A673 (cell line): Measurements from ENCODE around the gene BFAR. TPM values are rescaled to one million over a fixed set of nuclear protein-coding genes. Genes with fewer than 3 reads are reported as not detected.

ENCODE experiments used
- BruUV-seq: library from RNA; stranded (reverse); fragments of 400-500 nt; replicated peaks from 2 replicates; lab custom pipeline; 2021; lab: Mats Ljungman, UMichigan
- CTCF ChIA-PET: fragments of 300-600 bp; sonication (Branson Sonifier 250); formaldehyde crosslinking; loops from one replicate; lab custom pipeline; 2022; ENCODE audit warnings: antibody characterized with exemption; lab: Charles Lee
- POLR2A ChIA-PET: fragments of 300-600 bp; sonication (Branson Sonifier 250); formaldehyde crosslinking; loops from one replicate; lab custom pipeline; 2022; ENCODE audit warnings: antibody characterized with exemption; ENCODE audit not compliant: low non-redundant PET; lab: Charles Lee
- DNase-seq: peaks from one replicate; pipeline ENCODE4 v3.0.0-alpha.2; 2015; ENCODE audit warnings: low spot score
- H3K27ac ChIP-seq: fragments of 200-600 bp; sonication (generic); 2 replicates; pipeline ENCODE4 v1.5.1; 2016; ENCODE audit warnings: mixed run types, low read depth, mild to moderate bottlenecking, mixed read lengths, antibody characterized with exemption, low read length; ENCODE audit not compliant: poor library complexity, severe bottlenecking
- H3K27me3 ChIP-seq: fragments of 200-600 bp; sonication (generic); replicated peaks from 2 replicates; pipeline ENCODE4 v1.6.1; 2017; ENCODE audit warnings: mixed run types, low read depth, mild to moderate bottlenecking, mixed read lengths, antibody characterized with exemption, low read length; ENCODE audit not compliant: insufficient read depth, poor library complexity
- H3K36me3 ChIP-seq: fragments of 200-600 bp; sonication (generic); 2 replicates; pipeline ENCODE4 v1.6.1; 2016; ENCODE audit warnings: mixed run types, mild to moderate bottlenecking, mixed read lengths, antibody characterized with exemption, low read length; ENCODE audit not compliant: insufficient read depth, poor library complexity, severe bottlenecking
- H3K4me1 ChIP-seq: fragments of 200-600 bp; sonication (generic); 2 replicates; pipeline ENCODE4 v1.6.1; 2017; ENCODE audit warnings: mixed run types, mild to moderate bottlenecking, mixed read lengths, antibody characterized with exemption, low read length; ENCODE audit not compliant: insufficient read depth, poor library complexity, severe bottlenecking
- H3K4me3 ChIP-seq: fragments of 200-600 bp; sonication (generic); 2 replicates; pipeline ENCODE4 v1.5.1; 2016; ENCODE audit warnings: low read depth, mixed run types, mild to moderate bottlenecking, mixed read lengths, low read length; ENCODE audit not compliant: poor library complexity, severe bottlenecking
- H3K9me3 ChIP-seq: fragments of 200-600 bp; sonication (generic); 2 replicates; pipeline ENCODE4 v1.6.1; 2016; ENCODE audit warnings: mixed run types, low read depth, mild to moderate bottlenecking, mixed read lengths, antibody characterized with exemption, low read length; ENCODE audit not compliant: poor library complexity, severe bottlenecking
- CTCF ChIP-seq: fragments of 300-800, 200-600 bp; sonication (generic); conservative IDR thresholded peaks from 2 replicates; pipeline ENCODE4 v1.5.1; 2017; ENCODE audit warnings: low read depth, mild to moderate bottlenecking, antibody characterized with exemption, low read length, moderate library complexity, mixed read lengths
- EZH2 ChIP-seq: fragments of 200-600 bp; sonication (generic); IDR thresholded peaks from 2 replicates; pipeline ENCODE4 v1.6.1; 2017; ENCODE audit warnings: borderline replicate concordance, low read depth, mild to moderate bottlenecking, mixed read lengths, antibody characterized with exemption, low read length; ENCODE audit not compliant: poor library complexity, severe bottlenecking
- intact Hi-C: fragments of 100-400 bp; cut with micrococcal nuclease; formaldehyde crosslinking; loops from one replicate; pipeline ENCODE4 v1.10.0; 2022; ENCODE audit not compliant: unreplicated experiment
- total RNA-seq: library from RNA; stranded (reverse); gene quantifications from 2 replicates; pipeline ENCODE4 v1.2.3, GENCODE V29; 2021

BFAR gene
- total RNA-seq, 1 experiment from 2014 or later, result 58.5 TPM

GRCh38 chr16:14608111-14608566 is 24.6 kb upstream of the BFAR start:
- POLR2A ChIA-PET, result no interaction called here

DNA sequence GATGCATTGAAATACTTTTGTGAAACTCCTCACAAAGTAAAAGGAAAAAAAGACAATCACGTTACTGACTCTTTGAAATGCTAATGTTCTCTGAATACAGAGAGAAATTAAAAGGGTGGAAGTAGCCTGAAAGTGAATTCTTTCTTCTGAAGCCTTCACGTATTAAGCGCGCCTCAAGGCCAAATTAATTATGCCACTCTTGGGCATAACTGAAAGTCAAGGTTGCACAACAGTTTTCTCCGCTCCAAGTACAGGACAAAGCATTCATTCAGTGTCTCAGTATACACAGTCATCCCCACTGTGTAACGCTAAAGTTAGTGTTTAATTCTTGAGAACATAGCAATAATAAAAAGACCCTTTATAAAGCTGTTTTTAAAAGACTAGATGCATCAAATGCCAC is 24.1 kb upstream of the BFAR start:
- intact Hi-C loops, result no loop called here
- peak overlapping the region; percentile 49 for H3K27ac ChIP-seq
- no TSS peak for BruUV-seq
- H3K9me3 ChIP-seq, result no peaks in the 10 kb centered on the region
- CTCF ChIA-PET, result no interaction called here
- POLR2A ChIA-PET, result no interaction called here
- TF ChIP-seq EZH2 (no peak), CTCF (no peak)
- H3K4me1 ChIP-seq, result peaks cover 14% of the 10 kb centered on the region
- peak; percentile 35 for DNase-seq
- no peaks in the 10 kb centered on the region for H3K27me3 ChIP-seq
- H3K36me3 ChIP-seq, result peaks cover 72% of the 10 kb centered on the region
- H3K4me3 ChIP-seq, result no peak overlapping the region

More at GRCh38 chr16:14608111-14608566, 24.6 kb upstream of the BFAR start:
- DNase-seq, result no peak
- Histone ChIP-seq H3K4me3 (no peak overlapping the region), H3K27me3 (no peaks in the 10 kb centered on the region), H3K9me3 (no peaks in the 10 kb centered on the region), H3K36me3 (peaks cover 70% of the 10 kb centered on the region), H3K4me1 (peaks cover 14% of the 10 kb centered on the region), H3K27ac (peak overlapping the region; percentile 49)
- CTCF ChIA-PET, result no interaction called here
- intact Hi-C loops, result no loop called here
- BruUV-seq, result no TSS peak
- TF ChIP-seq CTCF (no peak), EZH2 (no peak)

GRCh38 chr16:14609716-14610115 is 23.0 kb upstream of the BFAR start:
- intact Hi-C loops, result no loop called here
- Histone ChIP-seq H3K4me3 (no peak overlapping the region), H3K27me3 (no peaks in the 10 kb centered on the region), H3K4me1 (peaks cover 14% of the 10 kb centered on the region), H3K36me3 (peaks cover 70% of the 10 kb centered on the region), H3K9me3 (no peaks in the 10 kb centered on the region), H3K27ac (no peak overlapping the region)
- POLR2A ChIA-PET, result no interaction called here
- DNase-seq, result no peak
- no TSS peak for BruUV-seq
- CTCF ChIA-PET, result no interaction called here
- TF ChIP-seq CTCF (no peak), EZH2 (no peak)
